Karpas-422 (cell line): ENCODE measurements around the gene DDX39B. TPM values are rescaled to one million over a fixed set of nuclear protein-coding genes. Genes with fewer than 3 reads are reported as not detected.
"Not testable (repeated sequence)": the region's sequence is repeated elsewhere in the genome, so short reads cannot be mapped to it uniquely, and the experiment has no call there.

Experiments
- DNase-seq: peaks from one replicate; pipeline ENCODE4 v3.0.0-alpha.2; 2015
- H2AFZ ChIP-seq: fragments of 200-600 bp; sonication (generic); 2 replicates; pipeline ENCODE4 v1.6.1; 2014; ENCODE audit warnings: antibody characterized with exemption, low read length, mixed read lengths
- H3K27ac ChIP-seq: fragments of 200-600 bp; sonication (generic); 2 replicates; pipeline ENCODE4 v1.5.1; 2014; ENCODE audit warnings: mild to moderate bottlenecking, low read length, moderate library complexity
- H3K27me3 ChIP-seq: fragments of 200-600 bp; sonication (generic); 2 replicates; pipeline ENCODE4 v1.6.1; 2014; ENCODE audit warnings: low read length, mixed read lengths
- H3K36me3 ChIP-seq: fragments of 200-600 bp; sonication (generic); 2 replicates; pipeline ENCODE4 v1.6.1; 2014; ENCODE audit warnings: low read length, mixed read lengths; ENCODE audit not compliant: insufficient read depth
- H3K4me1 ChIP-seq: fragments of 200-600 bp; sonication (generic); 2 replicates; pipeline ENCODE4 v1.6.1; 2014; ENCODE audit warnings: mild to moderate bottlenecking, low read length, mixed read lengths
- H3K4me2 ChIP-seq: fragments of 200-600 bp; sonication (generic); 2 replicates; pipeline ENCODE4 v1.6.1; 2014; ENCODE audit warnings: low read length, low read depth, mild to moderate bottlenecking; ENCODE audit not compliant: poor library complexity, severe bottlenecking
- H3K4me3 ChIP-seq: fragments of 200-600 bp; sonication (generic); 2 replicates; pipeline ENCODE4 v1.5.1; 2014; ENCODE audit warnings: mild to moderate bottlenecking, antibody characterized with exemption, low read length, mixed read lengths
- H3K79me2 ChIP-seq: fragments of 200-600 bp; sonication (generic); 2 replicates; pipeline ENCODE4 v1.6.1; 2014; ENCODE audit warnings: mild to moderate bottlenecking, low read length, mixed read lengths
- H3K9ac ChIP-seq: fragments of 200-600 bp; sonication (generic); 2 replicates; pipeline ENCODE4 v1.6.0; 2014; ENCODE audit warnings: low read length
- H3K9me2 ChIP-seq: fragments of 200-600 bp; sonication (generic), shearing (Covaris generic); replicated peaks from 2 replicates; pipeline ENCODE4 v1.6.0; 2014; ENCODE audit warnings: mild to moderate bottlenecking, low read length, moderate library complexity; ENCODE audit not compliant: insufficient read depth
- H3K9me3 ChIP-seq: fragments of 300-700, 200-600 bp; sonication (generic); 2 replicates; pipeline ENCODE4 v1.6.1; 2014; ENCODE audit warnings: low read length, mixed read lengths
- H4K20me1 ChIP-seq: fragments of 200-600 bp; sonication (generic); 2 replicates; pipeline ENCODE4 v1.6.1; 2014; ENCODE audit warnings: mild to moderate bottlenecking, antibody characterized with exemption, low read length, low read depth; ENCODE audit not compliant: insufficient read depth
- total RNA-seq: library from RNA; depleted of rRNA; stranded (reverse); fragments of >200 nt; shearing (Covaris generic); gene quantifications from 2 replicates; pipeline ENCODE4 v1.2.3, GENCODE V29; 2014; ENCODE audit warnings: low replicate concordance

Gene DDX39B
- total RNA-seq, 1 experiment from 2014 or later: 412 TPM

- Histone ChIP-seq H3K9me2 (no peaks in the 10 kb centered on the region), H3K4me1 (peaks cover 52% of the 10 kb centered on the region), H2AFZ (no peak overlapping the region), H3K4me2 (peak overlapping the region; percentile 93), H3K9me3 (no peaks in the 10 kb centered on the region), H3K36me3 (no peaks in the 10 kb centered on the region), H3K9ac (peak overlapping the region; percentile 88), H3K4me3 (peak overlapping the region; percentile 91), H3K27me3 (no peaks in the 10 kb centered on the region), H4K20me1 (no peaks in the 10 kb centered on the region), H3K79me2 (peaks cover 33% of the 10 kb centered on the region), H3K27ac (peak overlapping the region; percentile 71)
- DNase-seq: peak; percentile 57
Observed at GRCh38 chr6:31495580-31495979, 46.2 kb downstream of the DDX39B start.

- no peaks in the 10 kb centered on the region for H3K9me3 ChIP-seq
- peak overlapping the region; percentile 93 for H3K4me2 ChIP-seq
- H4K20me1 ChIP-seq: no peaks in the 10 kb centered on the region
- peaks cover 52% of the 10 kb centered on the region for H3K4me1 ChIP-seq
- H3K79me2 ChIP-seq: peaks cover 23% of the 10 kb centered on the region
- peak overlapping the region; percentile 71 for H3K27ac ChIP-seq
- peak overlapping the region; percentile 91 for H3K4me3 ChIP-seq
- H3K9me2 ChIP-seq: no peaks in the 10 kb centered on the region
- no peaks in the 10 kb centered on the region for H3K27me3 ChIP-seq
- peak overlapping the region; percentile 98 for H2AFZ ChIP-seq
- peak; percentile 90 for DNase-seq
- no peaks in the 10 kb centered on the region for H3K36me3 ChIP-seq
- peak overlapping the region; percentile 88 for H3K9ac ChIP-seq
Observed at GRCh38 chr6:31493875-31494694, 47.7 kb downstream of the DDX39B start.

GRCh38 chr6:31493550-31493874 is 48.3 kb downstream of the DDX39B start:
- not testable (repeated sequence) for H3K9me2 ChIP-seq, H3K27me3 ChIP-seq, H3K36me3 ChIP-seq, H3K9me3 ChIP-seq, H4K20me1 ChIP-seq, DNase-seq
- Histone ChIP-seq H3K4me1 (peaks cover 49% of the 10 kb centered on the region), H3K27ac (peak overlapping the region; percentile 58), H3K9ac (peak overlapping the region; percentile 88), H2AFZ (peak overlapping the region; percentile 98; the same call in 1 of the 2 replicates), H3K79me2 (peaks cover 18% of the 10 kb centered on the region), H3K4me2 (peak overlapping the region; percentile 93), H3K4me3 (peak overlapping the region; percentile 91)

GRCh38 chr6:31490115-31490873 is 51.5 kb downstream of the DDX39B start:
- no peak overlapping the region for H3K4me2 ChIP-seq

GRCh38 chr6:31489086-31489485 is 52.7 kb downstream of the DDX39B start:
- Histone ChIP-seq H3K36me3 (no peaks in the 10 kb centered on the region), H3K4me1 (peaks cover 29% of the 10 kb centered on the region), H3K4me3 (no peak overlapping the region), H3K27ac (no peak overlapping the region), H3K27me3 (no peaks in the 10 kb centered on the region), H3K79me2 (no peaks in the 10 kb centered on the region; the same call in 1 of the 2 replicates), H4K20me1 (no peaks in the 10 kb centered on the region), H3K9me3 (no peaks in the 10 kb centered on the region), H2AFZ (no peak overlapping the region), H3K9me2 (no peaks in the 10 kb centered on the region), H3K9ac (no peak overlapping the region), H3K4me2 (no peak overlapping the region)
- no peak for DNase-seq

More at GRCh38 chr6:31490115-31490873, 51.5 kb downstream of the DDX39B start:
- no peaks in the 10 kb centered on the region for H3K9me2 ChIP-seq
- DNase-seq: no peak
- H3K27ac ChIP-seq: no peak overlapping the region
- no peaks in the 10 kb centered on the region for H3K9me3 ChIP-seq
- no peak overlapping the region for H2AFZ ChIP-seq
- H3K9ac ChIP-seq: no peak overlapping the region
- H3K4me3 ChIP-seq: no peak overlapping the region
- H3K36me3 ChIP-seq: no peaks in the 10 kb centered on the region
- H3K4me1 ChIP-seq: peaks cover 31% of the 10 kb centered on the region
- peaks cover 5% of the 10 kb centered on the region for H3K79me2 ChIP-seq
- H4K20me1 ChIP-seq: no peaks in the 10 kb centered on the region
- H3K27me3 ChIP-seq: no peaks in the 10 kb centered on the region

GRCh38 chr6:31487674-31488073 is 54.1 kb downstream of the DDX39B start:
- not testable (repeated sequence) for H3K36me3 ChIP-seq, DNase-seq, H3K79me2 ChIP-seq, H3K4me2 ChIP-seq, H3K4me3 ChIP-seq, H3K27ac ChIP-seq, H3K27me3 ChIP-seq, H3K9me3 ChIP-seq, H3K9ac ChIP-seq, H2AFZ ChIP-seq, H3K9me2 ChIP-seq, H4K20me1 ChIP-seq
- H3K4me1 ChIP-seq: peaks cover 20% of the 10 kb centered on the region

GRCh38 chr6:31486065-31486837 is 55.6 kb downstream of the DDX39B start:
- H3K9me3 ChIP-seq, H3K4me2 ChIP-seq, H4K20me1 ChIP-seq, H3K27ac ChIP-seq, H3K9ac ChIP-seq, H3K4me1 ChIP-seq, H3K36me3 ChIP-seq, H2AFZ ChIP-seq, H3K9me2 ChIP-seq, H3K79me2 ChIP-seq, DNase-seq, H3K27me3 ChIP-seq, H3K4me3 ChIP-seq: not testable (repeated sequence)

GRCh38 chr6:31485055-31485454 is 56.7 kb downstream of the DDX39B start:
- H3K9me2 ChIP-seq: no peaks in the 10 kb centered on the region
- no peak overlapping the region for H3K9ac ChIP-seq
- no peak for DNase-seq
- no peaks in the 10 kb centered on the region for H3K9me3 ChIP-seq
- H3K4me2 ChIP-seq: no peak overlapping the region
- no peak overlapping the region for H2AFZ ChIP-seq
- H3K27me3 ChIP-seq: no peaks in the 10 kb centered on the region
- H3K4me1 ChIP-seq: peaks cover 9% of the 10 kb centered on the region
- H3K79me2 ChIP-seq: no peaks in the 10 kb centered on the region
- H3K36me3 ChIP-seq: no peaks in the 10 kb centered on the region
- H3K4me3 ChIP-seq: no peak overlapping the region
- H3K27ac ChIP-seq: no peak overlapping the region
- no peaks in the 10 kb centered on the region for H4K20me1 ChIP-seq
